ENCODE measurements around the gene CASP3. TPM values are rescaled to one million over a fixed set of nuclear protein-coding genes. Genes with fewer than 3 reads are reported as not detected.
"Not testable (repeated sequence)": the region's sequence is repeated elsewhere in the genome, so short reads cannot be mapped to it uniquely, and the experiment has no call there.

The CASP3 gene
- total and polyA plus RNA-seq, 12 donors: 7.9 to 24.8 (median 13.5) TPM

GRCh38 chr4:184593461-184593860 lies 55.8 kb downstream of the CASP3 start:
- Histone ChIP-seq H3K36me3 (no peaks in the 10 kb centered on the region), H3K4me3 (no peak overlapping the region), H3K9me3 (no peaks in the 10 kb centered on the region), H3K27ac (no peak overlapping the region), H3K4me1 (peaks cover 0 to 15% (median 7%) of the 10 kb centered on the region in 9 donors), H3K27me3 (no peaks in the 10 kb centered on the region)
- no peak for ATAC-seq
- DNase-seq: no peak
- TF ChIP-seq CTCF (IDR thresholded peaks at IDR 0.05): no peak
- WGBS, 2 donors: 90 to 91% methylated on average over 6 of the region's 6 CpGs
- intact Hi-C loops (cut with DNase I): no loop called here

- ATAC-seq; intact Hi-C loops (cut with DNase I): not testable (repeated sequence)
- WGBS, 2 donors: 94% methylated on average over 39 of the region's 39 CpGs
Measured at GRCh38 chr4:184591747-184592270, 57.4 kb downstream of the CASP3 start.

GRCh38 chr4:184591070-184591677 lies 58.1 kb downstream of the CASP3 start:
- WGBS, 2 donors: 69 to 79% methylated on average over 5 of the region's 5 CpGs
- Histone ChIP-seq H3K36me3 (no peaks in the 10 kb centered on the region), H3K27ac (no peak overlapping the region), H3K9me3 (no peaks in the 10 kb centered on the region), H3K4me1 (peaks cover 0 to 5% (median 0%) of the 10 kb centered on the region in 9 donors), H3K27me3 (no peaks in the 10 kb centered on the region), H3K4me3 (no peak overlapping the region)
- intact Hi-C loops (cut with DNase I): no loop called here
- no peak for ATAC-seq
- DNase-seq: no peak
- TF ChIP-seq CTCF (IDR thresholded peaks at IDR 0.05): no peak

More at GRCh38 chr4:184591747-184592270, 57.4 kb downstream of the CASP3 start:
- not testable (repeated sequence) for H3K4me3 ChIP-seq, DNase-seq, H3K36me3 ChIP-seq, H3K27ac ChIP-seq, H3K27me3 ChIP-seq, H3K9me3 ChIP-seq
- H3K4me1 ChIP-seq: peaks cover 0 to 11% (median 6%) of the 10 kb centered on the region in 9 donors

GRCh38 chr4:184590196-184590595 lies 59.1 kb downstream of the CASP3 start:
- no peak overlapping the region for H3K4me3 ChIP-seq
- H3K36me3 ChIP-seq: no peaks in the 10 kb centered on the region
- ATAC-seq: no peak
- no peaks in the 10 kb centered on the region for H3K9me3 ChIP-seq
- no peak for DNase-seq
- no peak overlapping the region for H3K27ac ChIP-seq
- H3K27me3 ChIP-seq: no peaks in the 10 kb centered on the region
- 73 to 79% methylated on average over 3 of the region's 3 CpGs for WGBS, 2 donors
- intact Hi-C loops (cut with DNase I): no loop called here
- TF ChIP-seq CTCF (IDR thresholded peaks at IDR 0.05): no peak
- H3K4me1 ChIP-seq: no peaks in the 10 kb centered on the region

GRCh38 chr4:184588893-184589292 lies 60.4 kb downstream of the CASP3 start:
- ATAC-seq (no peak), DNase-seq (no peak)
- H3K4me3 ChIP-seq: no peak overlapping the region
- no peaks in the 10 kb centered on the region for H3K27me3 ChIP-seq
- no peak for TF ChIP-seq CTCF (IDR thresholded peaks at IDR 0.05)
- H3K9me3 ChIP-seq: no peaks in the 10 kb centered on the region
- intact Hi-C loops (cut with DNase I): no loop called here
- H3K27ac ChIP-seq: no peak overlapping the region
- no peaks in the 10 kb centered on the region for H3K36me3 ChIP-seq
- 85 to 86% methylated on average over 8 of the region's 8 CpGs for WGBS, 2 donors
- H3K4me1 ChIP-seq: no peaks in the 10 kb centered on the region
